KG1 (cell line): ENCODE data around the gene LRRC74B.
"Not testable (repeated sequence)": the region's sequence is repeated elsewhere in the genome, so short reads cannot be mapped to it uniquely, and the experiment has no call there.

Experiments
- DNase-seq: peaks from one replicate; lab custom pipeline; 2025; lab: John Stamatoyannopoulos, UW

The LRRC74B gene

GRCh38 chr22:21077884-21078508 is 32.2 kb downstream of the LRRC74B start:
- no peak for DNase-seq

- no peak for DNase-seq
Measured at GRCh38 chr22:21078916-21079315, 33.2 kb downstream of the LRRC74B start.

GRCh38 chr22:21079493-21079892 is 33.7 kb downstream of the LRRC74B start:
- DNase-seq, result no peak

GRCh38 chr22:21080435-21081137 is 34.8 kb downstream of the LRRC74B start:
- DNase-seq, result no peak

GRCh38 chr22:21082248-21082647 is 36.5 kb downstream of the LRRC74B start:
- DNase-seq, result no peak

GRCh38 chr22:21087119-21087518 is 41.4 kb downstream of the LRRC74B start:
- no peak for DNase-seq

DNA sequence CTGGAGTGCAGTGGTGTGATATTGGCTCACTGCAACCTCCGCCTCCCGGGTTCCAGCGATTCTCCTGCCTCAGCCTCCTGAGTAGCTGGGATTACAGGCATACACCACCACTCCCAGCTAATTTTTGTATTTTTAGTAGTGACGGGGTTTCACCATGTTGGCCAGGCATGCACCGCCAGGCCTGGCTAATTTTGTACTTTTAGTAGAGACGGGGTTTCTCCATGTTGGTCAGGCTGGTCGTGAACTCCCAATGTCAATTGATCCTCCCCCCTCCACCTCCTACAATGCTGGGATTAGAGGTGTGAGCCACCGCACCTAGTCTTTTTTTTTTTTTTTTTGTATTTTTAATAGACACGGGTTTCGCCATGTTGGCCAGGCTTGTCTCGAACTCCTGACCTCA is 42.2 kb downstream of the LRRC74B start:
- not testable (repeated sequence) for DNase-seq

GRCh38 chr22:21091220-21091619 is 45.5 kb downstream of the LRRC74B start:
- not testable (repeated sequence) for DNase-seq

DNA sequence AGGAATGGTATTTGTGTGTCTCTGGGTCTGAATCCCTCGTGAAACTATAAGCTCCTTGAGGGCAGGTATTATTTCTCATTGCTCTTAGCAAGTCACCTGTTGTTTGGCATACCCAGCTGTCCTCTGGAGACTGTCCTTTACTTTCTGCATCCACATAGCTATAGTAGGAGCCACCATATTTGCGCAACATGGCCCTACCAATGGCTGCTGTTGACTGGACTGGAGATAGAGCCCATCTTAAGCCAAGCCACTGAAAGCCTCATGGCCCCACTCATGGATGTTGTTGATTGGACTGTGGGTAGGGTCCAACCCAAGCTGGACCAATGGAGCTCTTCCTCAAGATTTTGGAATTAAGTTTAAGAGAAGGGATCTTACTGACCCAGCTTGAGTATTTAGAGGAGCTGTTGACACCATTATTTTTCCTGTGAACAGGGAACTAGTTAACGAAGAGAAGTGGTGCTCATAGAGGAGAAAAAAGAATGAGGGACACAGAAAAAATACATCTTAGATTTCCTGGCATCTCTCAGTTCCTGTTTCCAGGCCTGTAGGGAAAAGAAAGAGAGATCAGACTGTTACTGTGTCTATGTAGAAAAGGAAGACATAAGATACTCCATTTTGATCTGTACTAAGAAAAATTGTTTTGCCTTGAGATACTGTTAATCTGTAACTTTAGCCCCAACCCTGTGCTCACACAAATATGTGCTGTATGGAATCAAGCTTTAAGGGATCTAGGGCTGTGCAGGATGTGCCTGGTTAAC is 47.2 kb downstream of the LRRC74B start:
- DNase-seq, result no peak

DNA sequence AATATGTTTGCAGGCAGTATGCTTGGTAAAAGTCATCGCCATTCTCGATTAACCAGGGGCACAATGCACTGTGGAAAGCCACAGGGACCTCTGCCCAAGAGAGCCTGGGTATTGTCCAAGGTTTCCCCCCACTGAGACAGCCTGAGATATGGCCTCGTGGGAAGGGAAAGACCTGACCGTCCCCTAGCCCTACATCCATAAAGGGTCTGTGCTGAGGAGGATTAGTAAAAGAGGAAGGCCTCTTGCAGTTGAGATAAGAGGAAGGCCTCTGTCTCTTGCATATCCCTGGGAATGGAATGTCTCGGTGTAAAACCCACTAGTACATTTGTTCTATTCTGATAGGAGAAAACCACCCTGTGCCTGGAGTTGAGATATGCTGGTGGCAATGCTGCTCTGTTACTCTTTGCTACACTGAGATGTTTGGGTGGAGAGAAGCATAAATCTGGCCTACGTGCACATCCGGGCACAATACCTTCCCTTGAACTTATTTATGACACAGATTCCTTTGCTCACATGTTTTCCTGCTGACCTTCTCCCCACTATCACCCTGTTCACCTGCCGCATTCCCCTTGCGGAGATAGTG is 47.9 kb downstream of the LRRC74B start:
- not testable (repeated sequence) for DNase-seq

DNA sequence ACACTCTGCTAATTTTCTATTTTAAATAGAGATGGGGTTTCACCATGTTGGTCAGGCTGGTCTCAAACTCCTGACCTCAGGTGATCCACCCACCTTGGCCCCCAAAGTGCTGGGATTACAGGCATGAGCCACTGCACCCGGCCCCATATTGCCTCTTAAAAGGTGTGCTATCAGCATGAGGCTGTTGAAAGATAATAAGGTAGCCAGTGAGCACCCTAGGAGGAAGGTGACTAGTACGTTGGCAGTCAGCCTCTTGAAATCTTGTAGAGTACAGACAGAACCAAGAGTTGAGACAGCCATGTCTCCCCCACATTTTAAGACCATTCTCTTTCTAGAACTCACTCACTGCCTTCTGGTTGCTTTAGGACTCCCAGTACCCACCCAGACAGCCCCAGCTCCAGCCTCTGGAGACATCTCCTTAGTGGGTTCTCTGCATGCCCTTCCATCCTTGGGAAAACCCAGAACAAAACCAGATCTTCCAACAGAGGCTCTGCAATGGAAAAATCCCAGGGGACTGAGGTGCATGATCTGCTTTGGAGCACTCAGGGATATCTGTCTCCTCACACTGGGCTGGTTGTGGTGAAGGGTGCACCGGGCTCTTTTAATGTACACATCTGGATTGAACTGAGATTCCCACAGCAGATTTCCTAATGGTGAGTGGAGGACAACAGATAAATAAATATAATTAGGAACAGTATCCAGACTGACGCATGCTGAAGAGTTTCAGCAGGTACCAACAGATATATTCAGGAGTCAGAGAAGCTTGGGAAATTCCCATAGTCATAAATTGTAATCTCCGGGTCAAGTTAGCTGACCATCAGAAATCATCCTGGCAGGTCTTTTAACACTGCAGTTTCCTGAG is 49.4 kb downstream of the LRRC74B start:
- DNase-seq, result no peak

GRCh38 chr22:21095773-21096107 is 50.0 kb downstream of the LRRC74B start:
- no peak for DNase-seq

DNA sequence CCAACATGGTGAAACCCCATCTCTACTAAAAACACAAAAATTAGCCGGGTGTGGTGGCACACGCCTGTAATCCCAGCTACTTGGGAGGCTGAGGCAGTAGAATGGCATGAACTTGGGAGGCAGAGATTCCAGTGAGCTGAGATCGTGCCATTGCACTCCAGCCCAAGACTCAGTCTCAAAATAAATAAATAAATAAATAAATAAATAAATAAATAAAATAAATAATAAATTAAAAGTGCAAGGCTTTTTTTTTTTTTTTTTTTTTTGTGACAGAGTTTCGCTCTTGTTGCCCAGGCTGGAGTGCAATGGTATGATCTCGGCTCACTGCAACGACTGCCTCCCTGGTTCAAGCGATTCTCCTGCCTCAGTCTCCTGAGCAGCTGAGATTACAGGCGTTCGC is 51.1 kb downstream of the LRRC74B start:
- DNase-seq, result not testable (repeated sequence)

GRCh38 chr22:21098099-21098671 is 52.4 kb downstream of the LRRC74B start:
- DNase-seq, result no peak

DNA sequence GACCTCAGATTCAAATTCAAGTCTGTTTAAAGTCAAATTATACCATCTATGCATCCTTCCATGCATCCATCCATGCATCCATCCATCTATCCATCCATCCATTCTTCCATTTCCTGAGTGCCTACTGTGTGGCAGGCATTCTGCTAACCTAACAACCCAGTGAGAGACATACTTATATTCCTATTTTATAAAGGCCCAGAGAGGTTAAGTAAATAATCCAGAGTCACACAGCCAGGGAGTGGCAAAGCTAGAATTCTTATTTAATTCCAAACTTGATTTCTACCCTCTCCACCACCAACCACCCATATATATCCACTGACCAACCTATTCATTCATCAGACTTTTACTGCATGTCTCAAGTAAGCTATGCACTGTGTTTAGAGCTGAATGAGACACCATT is 53.8 kb downstream of the LRRC74B start:
- no peak for DNase-seq

- no peak for DNase-seq
Measured at GRCh38 chr22:21100149-21101032, 54.6 kb downstream of the LRRC74B start.

GRCh38 chr22:21101877-21102638 is 56.3 kb downstream of the LRRC74B start:
- DNase-seq, result no peak

DNA sequence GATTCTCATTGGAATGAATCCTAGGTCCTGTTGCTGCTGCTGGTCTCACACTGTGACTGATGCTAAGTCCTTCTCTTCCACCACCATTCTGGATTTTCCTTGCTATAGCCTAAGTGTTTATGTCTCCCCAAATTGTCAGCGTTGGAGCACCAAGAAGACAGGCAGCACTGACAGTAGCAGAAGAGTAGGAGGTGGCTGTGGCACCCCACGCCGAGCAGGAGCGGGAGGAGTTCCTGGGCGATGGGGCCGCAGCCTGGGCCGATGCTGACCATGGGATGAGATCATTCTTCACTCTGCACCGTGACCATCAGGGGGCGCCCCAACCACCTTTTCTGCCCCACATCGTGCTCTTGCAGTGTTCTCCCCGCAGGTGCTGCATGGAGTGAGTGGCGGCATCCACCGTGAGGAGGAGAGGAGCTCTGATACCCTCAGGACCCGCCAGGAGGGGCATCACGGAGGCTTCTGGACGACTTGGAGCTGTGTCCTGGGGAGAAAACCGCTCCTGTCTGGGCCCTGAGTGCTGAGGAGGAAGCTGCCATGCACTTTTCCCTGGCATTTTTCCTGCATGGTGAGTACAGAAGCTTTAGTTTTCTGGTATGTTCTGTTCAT is 57.0 kb downstream of the LRRC74B start:
- DNase-seq, result peak; percentile 4

GRCh38 chr22:21103633-21104032 is 57.9 kb downstream of the LRRC74B start:
- DNase-seq, result no peak
